ENCODE results near the gene SELPLG. TPM values are rescaled to one million over a fixed set of nuclear protein-coding genes. Genes with fewer than 3 reads are reported as not detected.
"Not testable (repeated sequence)": the region's sequence is repeated elsewhere in the genome, so short reads cannot be mapped to it uniquely, and the experiment has no call there.

The SELPLG gene
- total RNA-seq, 1 donor from 2014 or later = 0.34 TPM

DNA sequence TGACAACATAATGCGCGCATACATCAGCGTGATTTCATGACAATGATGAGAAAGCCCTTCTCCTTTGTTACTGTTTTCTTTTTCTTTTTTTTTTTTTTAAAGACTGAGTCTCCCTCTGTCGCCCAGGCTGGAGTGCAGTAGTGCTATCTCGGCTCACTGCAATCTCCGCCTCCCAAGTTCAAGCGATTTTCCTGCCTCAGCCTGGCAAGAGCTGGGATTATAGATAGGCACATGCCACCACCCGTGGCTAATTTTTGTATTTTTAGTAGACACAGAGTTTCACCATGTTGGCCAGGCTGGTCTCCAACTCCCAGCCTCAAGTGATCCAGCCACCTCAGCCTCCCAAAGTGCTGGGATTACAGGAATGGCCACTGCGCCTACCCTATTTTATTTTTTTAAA is 20.9 kb upstream of the SELPLG start:
- not testable (repeated sequence) for H3K36me3 Mint-ChIP-seq (ENCODE audit: unreplicated experiment); DNase-seq; H3K27me3 Mint-ChIP-seq (ENCODE audit: unreplicated experiment); H3K4me3 Mint-ChIP-seq (ENCODE audit: unreplicated experiment); H3K27ac Mint-ChIP-seq (ENCODE audit: unreplicated experiment)
- peaks cover 34% of the 10 kb centered on the region for H3K4me1 Mint-ChIP-seq (ENCODE audit: low read depth, unreplicated experiment)
- peaks cover 16% of the 10 kb centered on the region for H3K9me3 Mint-ChIP-seq (ENCODE audit: unreplicated experiment)

DNA sequence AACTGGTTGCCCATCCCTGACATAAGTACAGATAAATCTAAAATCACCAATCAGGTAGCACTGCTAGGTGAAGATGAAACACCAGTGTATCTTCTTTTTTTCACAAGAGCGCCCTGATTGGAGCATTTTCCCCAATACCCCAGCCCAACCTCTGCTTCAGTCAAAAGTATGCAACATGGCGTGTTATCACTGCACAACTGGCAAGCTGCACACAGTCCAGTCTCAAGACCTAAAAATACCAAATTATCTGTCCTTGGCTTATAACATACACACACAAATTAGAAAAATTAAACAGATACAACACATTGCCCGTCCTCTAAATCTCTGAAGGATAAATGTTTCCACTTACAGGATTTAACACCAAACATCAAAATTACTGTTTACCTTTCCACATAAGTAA is 20.2 kb upstream of the SELPLG start:
- Mint-ChIP-seq H3K4me1 (ENCODE audit: low read depth, unreplicated experiment) (peaks cover 37% of the 10 kb centered on the region), H3K27me3 (ENCODE audit: unreplicated experiment) (peaks cover 10% of the 10 kb centered on the region), H3K36me3 (ENCODE audit: unreplicated experiment) (peaks cover 12% of the 10 kb centered on the region), H3K4me3 (ENCODE audit: unreplicated experiment) (no peak overlapping the region), H3K27ac (ENCODE audit: unreplicated experiment) (no peak overlapping the region), H3K9me3 (ENCODE audit: unreplicated experiment) (peaks cover 16% of the 10 kb centered on the region)
- TF ChIP-seq, protein P1, sequence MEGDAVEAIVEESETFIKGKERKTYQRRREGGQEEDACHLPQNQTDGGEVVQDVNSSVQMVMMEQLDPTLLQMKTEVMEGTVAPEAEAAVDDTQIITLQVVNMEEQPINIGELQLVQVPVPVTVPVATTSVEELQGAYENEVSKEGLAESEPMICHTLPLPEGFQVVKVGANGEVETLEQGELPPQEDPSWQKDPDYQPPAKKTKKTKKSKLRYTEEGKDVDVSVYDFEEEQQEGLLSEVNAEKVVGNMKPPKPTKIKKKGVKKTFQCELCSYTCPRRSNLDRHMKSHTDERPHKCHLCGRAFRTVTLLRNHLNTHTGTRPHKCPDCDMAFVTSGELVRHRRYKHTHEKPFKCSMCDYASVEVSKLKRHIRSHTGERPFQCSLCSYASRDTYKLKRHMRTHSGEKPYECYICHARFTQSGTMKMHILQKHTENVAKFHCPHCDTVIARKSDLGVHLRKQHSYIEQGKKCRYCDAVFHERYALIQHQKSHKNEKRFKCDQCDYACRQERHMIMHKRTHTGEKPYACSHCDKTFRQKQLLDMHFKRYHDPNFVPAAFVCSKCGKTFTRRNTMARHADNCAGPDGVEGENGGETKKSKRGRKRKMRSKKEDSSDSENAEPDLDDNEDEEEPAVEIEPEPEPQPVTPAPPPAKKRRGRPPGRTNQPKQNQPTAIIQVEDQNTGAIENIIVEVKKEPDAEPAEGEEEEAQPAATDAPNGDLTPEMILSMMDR (IDR thresholded peaks at IDR 0.05; ENCODE audit: partially characterized antibody, unreplicated experiment) = no peak
- DNase-seq = no peak

DNA sequence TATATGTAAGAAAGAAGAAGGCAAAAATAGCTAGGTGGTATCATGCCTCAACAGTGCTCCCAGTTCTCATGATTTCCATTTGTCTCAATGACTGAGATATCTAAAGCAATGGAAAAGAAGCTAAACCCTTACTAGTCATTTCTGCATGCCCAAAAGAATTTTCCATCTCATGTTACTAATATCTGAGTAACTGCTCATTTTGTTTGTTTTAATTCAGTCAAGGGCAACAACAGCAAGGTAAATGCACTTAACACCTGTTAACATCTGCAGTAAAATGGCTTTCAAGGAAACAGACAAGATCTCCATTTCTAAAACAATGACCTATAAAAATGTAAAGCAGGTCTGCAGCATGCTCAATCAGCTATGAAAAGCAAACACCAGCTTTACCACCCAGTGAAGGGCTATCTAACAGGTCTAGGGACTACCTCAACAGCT is 19.4 kb upstream of the SELPLG start:
- Mint-ChIP-seq H3K36me3 (ENCODE audit: unreplicated experiment) (peaks cover 16% of the 10 kb centered on the region), H3K4me3 (ENCODE audit: unreplicated experiment) (no peak overlapping the region), H3K27me3 (ENCODE audit: unreplicated experiment) (peaks cover 11% of the 10 kb centered on the region), H3K4me1 (ENCODE audit: low read depth, unreplicated experiment) (peaks cover 34% of the 10 kb centered on the region), H3K9me3 (ENCODE audit: unreplicated experiment) (peaks cover 16% of the 10 kb centered on the region), H3K27ac (ENCODE audit: unreplicated experiment) (no peak overlapping the region)
- no peak for DNase-seq
- TF ChIP-seq, protein P1 (IDR thresholded peaks at IDR 0.05; ENCODE audit: partially characterized antibody, unreplicated experiment) = no peak

DNA sequence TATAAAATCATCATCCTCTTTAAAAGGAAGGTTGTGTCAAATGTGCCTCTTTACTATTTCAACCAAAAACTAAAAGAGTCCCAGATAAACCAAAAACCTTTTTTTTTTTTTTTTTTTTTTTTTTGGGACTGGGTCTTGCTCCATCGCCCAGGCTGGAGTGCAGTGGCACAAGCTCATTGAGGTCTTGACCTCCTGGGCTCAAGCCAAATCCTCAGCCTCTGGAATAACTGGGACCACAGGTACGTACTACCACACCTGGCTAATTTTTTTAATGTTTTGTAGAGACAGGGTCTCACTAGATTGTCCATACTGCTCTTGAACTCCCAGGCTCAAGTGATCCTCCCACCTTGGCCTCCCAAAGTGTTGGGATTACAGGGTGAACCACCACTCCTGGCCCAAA is 16.4 kb upstream of the SELPLG start:
- Mint-ChIP-seq H3K4me1 (ENCODE audit: low read depth, unreplicated experiment) (peaks cover 40% of the 10 kb centered on the region), H3K27me3 (ENCODE audit: unreplicated experiment) (peaks cover 9% of the 10 kb centered on the region), H3K9me3 (ENCODE audit: unreplicated experiment) (peaks cover 7% of the 10 kb centered on the region), H3K27ac (ENCODE audit: unreplicated experiment) (no peak overlapping the region), H3K4me3 (ENCODE audit: unreplicated experiment) (no peak overlapping the region), H3K36me3 (ENCODE audit: unreplicated experiment) (peaks cover 20% of the 10 kb centered on the region)
- no peak for DNase-seq
- TF ChIP-seq, protein P1 (IDR thresholded peaks at IDR 0.05; ENCODE audit: partially characterized antibody, unreplicated experiment) = no peak

DNA sequence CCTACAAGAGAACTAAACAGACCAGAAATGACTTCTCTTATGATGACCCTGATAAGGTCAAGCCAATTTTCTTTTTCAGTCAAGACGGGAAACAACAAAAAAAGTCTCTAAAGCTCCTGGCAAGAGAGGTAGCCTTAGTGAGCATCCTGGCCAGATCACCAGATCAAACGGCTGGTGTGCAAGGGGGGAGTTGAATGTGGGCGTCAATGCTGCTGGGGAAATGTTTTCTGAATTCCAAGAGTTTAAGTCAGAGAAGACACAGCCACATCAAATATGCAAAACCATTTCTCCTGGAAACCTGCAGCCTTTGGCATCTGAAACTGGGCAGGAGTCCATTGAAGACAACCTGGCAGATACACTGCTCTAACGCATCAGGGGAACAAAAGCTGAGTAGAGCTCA is 16.0 kb upstream of the SELPLG start:
- H3K9me3 Mint-ChIP-seq (ENCODE audit: unreplicated experiment) = peaks cover 7% of the 10 kb centered on the region
- TF ChIP-seq, protein P1 (IDR thresholded peaks at IDR 0.05; ENCODE audit: partially characterized antibody, unreplicated experiment) = no peak
- peaks cover 20% of the 10 kb centered on the region for H3K36me3 Mint-ChIP-seq (ENCODE audit: unreplicated experiment)
- H3K4me1 Mint-ChIP-seq (ENCODE audit: low read depth, unreplicated experiment) = peaks cover 41% of the 10 kb centered on the region
- no peak for DNase-seq
- H3K27me3 Mint-ChIP-seq (ENCODE audit: unreplicated experiment) = peaks cover 9% of the 10 kb centered on the region
- H3K4me3 Mint-ChIP-seq (ENCODE audit: unreplicated experiment) = no peak overlapping the region
- no peak overlapping the region for H3K27ac Mint-ChIP-seq (ENCODE audit: unreplicated experiment)
